HG03342 (cell line): ENCODE results near the gene PDE6B.
"Not testable (repeated sequence)": the region's sequence is repeated elsewhere in the genome, so short reads cannot be mapped to it uniquely, and the experiment has no call there.

ENCODE experiments used
- ATAC-seq: cut with Tn5 transposase; IDR thresholded peaks from one replicate; pipeline ENCODE4 v1.9.1; 2021; ENCODE audit warnings: mild to moderate bottlenecking, moderate library complexity; ENCODE audit not compliant: unreplicated experiment

PDE6B gene

GRCh38 chr4:682490-683172 is 57.3 kb downstream of the PDE6B start:
- ATAC-seq = no peak

- ATAC-seq = no peak
Observed at GRCh38 chr4:683247-683897, 58.0 kb downstream of the PDE6B start.

- ATAC-seq = no peak
Observed at GRCh38 chr4:683982-684622, 58.7 kb downstream of the PDE6B start.

- no peak for ATAC-seq
Observed at GRCh38 chr4:684623-685327, 59.4 kb downstream of the PDE6B start.

- no peak for ATAC-seq
Observed at GRCh38 chr4:685679-686412, 60.5 kb downstream of the PDE6B start.

GRCh38 chr4:686413-687040 is 61.2 kb downstream of the PDE6B start:
- ATAC-seq = no peak

- ATAC-seq = no peak
Observed at GRCh38 chr4:687048-687970, 61.9 kb downstream of the PDE6B start.

GRCh38 chr4:687971-688853 is 62.8 kb downstream of the PDE6B start:
- no peak for ATAC-seq

- ATAC-seq = no peak
Observed at GRCh38 chr4:688854-689681, 63.7 kb downstream of the PDE6B start, which contains the start of gene SLC49A3. Gene SLC49A3 (minus strand): TSS chr4:689151. CDS start chr4:689127, 24 bp downstream.

GRCh38 chr4:689723-690122 is 64.3 kb downstream of the PDE6B start:
- ATAC-seq = no peak

GRCh38 chr4:692771-693554 is 67.6 kb downstream of the PDE6B start:
- no peak for ATAC-seq

- not testable (repeated sequence) for ATAC-seq
Observed at GRCh38 chr4:694341-694940, 69.1 kb downstream of the PDE6B start.

GRCh38 chr4:699816-700580 is 74.6 kb downstream of the PDE6B start:
- ATAC-seq = no peak

- ATAC-seq = no peak
Observed at GRCh38 chr4:700587-701264, 75.4 kb downstream of the PDE6B start.

GRCh38 chr4:702618-703048 is 77.3 kb downstream of the PDE6B start:
- no peak for ATAC-seq
